ENCODE data around the gene RSAD2.
"Not testable (repeated sequence)": the region's sequence is repeated elsewhere in the genome, so short reads cannot be mapped to it uniquely, and the experiment has no call there.

Gene RSAD2

DNA sequence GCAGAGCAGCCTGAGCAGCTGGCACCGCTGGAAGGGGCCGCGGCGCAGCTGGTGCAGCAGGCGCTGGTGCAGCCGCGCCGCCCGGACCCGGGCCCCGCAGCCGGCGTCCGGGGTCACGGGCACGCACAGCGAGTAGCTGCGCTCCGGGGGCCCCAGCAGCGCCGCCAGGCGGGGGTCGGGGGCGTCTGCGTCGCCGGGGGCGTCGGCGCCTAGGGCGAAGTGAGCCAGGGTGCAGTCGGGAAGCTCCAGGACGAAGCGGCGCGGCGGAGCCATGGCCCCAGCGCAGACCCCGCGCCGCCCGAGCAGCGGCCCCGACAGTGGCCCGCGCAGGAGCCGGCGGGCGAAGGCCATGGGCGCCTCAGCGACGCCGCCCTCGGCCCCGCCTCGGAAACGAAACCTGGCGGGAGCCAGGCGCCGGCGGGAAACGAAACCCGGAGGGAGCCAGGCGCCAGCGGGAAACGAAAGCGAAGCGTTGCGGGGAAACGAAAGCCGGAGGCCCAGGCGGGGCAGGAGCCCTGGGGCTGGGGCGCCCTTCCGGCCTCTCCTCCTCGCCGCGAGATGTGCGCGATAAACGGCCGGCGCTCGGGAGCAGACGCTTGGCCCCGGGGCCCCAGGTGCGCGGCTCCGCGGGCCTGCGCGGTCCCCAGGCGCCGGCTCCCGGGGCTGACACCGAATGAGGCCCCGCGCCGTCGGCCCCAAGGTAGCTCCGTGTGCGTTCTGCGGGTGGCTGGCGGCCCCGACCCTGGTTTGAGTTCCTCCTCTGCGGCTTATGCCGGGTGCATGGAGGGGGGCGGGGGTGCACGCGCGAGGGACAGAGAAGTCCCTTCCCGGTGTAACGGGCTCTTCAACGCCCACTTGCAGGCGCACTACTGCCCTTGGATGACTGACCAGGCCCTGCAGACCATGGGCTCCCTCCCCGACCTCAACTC, 12.0 kb upstream of the RSAD2 start, which contains the start of gene CMPK2:
TSS of gene CMPK2 (minus strand) at position 562 of the 929 bp plus-strand sequence. CDS start at position 351, 211 bp downstream.
- DNase-seq, result peak; percentile 70

DNA sequence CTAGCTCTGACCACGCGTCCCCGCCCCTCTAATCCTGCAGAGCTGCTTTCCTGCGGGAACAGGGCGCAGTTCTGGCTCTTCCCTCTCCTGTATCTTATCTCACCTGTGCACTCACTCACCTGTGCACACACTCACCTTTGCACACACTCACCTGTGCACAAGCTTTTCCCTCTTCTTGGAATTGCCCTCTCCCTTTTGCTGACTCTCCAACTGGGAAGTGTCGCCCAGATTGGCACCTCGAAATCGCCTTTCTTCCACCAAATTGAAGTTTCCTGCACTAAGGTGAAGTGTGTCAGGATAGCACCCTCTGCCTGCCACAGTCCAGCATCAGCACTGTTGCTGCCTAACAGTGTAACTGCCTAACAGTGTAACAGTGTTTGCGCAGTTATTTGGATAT, 11.3 kb upstream of the RSAD2 start:
- DNase-seq, result peak; percentile 50

- no peak for DNase-seq
These were observed 10.6 kb upstream of the RSAD2 start for GRCh38 chr2:6866982-6867381.

DNA sequence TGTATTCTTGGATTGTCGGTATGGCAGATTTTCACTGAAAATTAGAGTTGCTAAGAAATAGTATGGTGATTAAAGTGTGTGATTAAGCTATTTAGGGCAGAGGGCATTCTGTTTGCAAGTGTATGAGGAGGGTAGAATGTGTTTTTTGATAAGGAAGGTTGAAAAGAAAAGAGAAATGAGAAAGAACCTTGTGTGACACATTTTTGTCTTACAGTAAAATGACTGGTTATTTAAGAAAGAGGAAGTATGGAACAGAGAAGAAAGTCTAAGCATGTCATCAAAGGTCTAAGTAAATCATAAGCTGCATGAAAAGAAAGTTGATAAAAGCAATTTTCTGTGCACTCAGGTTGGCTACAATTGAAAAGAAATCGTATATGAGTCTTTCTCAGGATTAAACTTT, 5.2 kb upstream of the RSAD2 start:
- no peak for DNase-seq

- no peak for DNase-seq
These were observed 3.5 kb upstream of the RSAD2 start for GRCh38 chr2:6874032-6874431.

GRCh38 chr2:6876309-6876708, 1.3 kb upstream of the RSAD2 start:
- DNase-seq, result no peak

- DNase-seq, result no peak
These were observed 972 bp downstream of the RSAD2 start for GRCh38 chr2:6878549-6878948.

DNA sequence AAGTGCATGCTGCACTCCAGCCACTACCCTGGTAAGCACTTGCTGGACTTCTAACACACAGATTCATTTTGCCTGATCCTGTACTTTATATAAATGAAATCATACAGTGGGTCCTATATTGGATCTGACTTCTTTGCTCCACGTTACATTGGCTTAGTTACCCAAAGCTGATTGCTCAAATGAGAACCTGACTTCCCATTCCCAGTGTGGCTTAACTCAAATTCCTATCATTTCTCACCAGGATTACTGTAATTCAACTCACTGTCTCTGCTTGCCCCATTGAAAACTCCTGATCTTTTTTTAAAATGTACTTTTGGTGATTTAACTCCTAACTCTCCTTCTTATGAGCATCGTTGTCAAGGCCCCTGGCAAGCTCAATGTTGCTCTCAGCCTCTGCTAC, 1.4 kb downstream of the RSAD2 start:
- DNase-seq, result peak; percentile 29

GRCh38 chr2:6880200-6880733, 2.7 kb downstream of the RSAD2 start:
- DNase-seq, result peak; percentile 13

GRCh38 chr2:6881046-6881445, 3.5 kb downstream of the RSAD2 start:
- DNase-seq, result no peak

DNA sequence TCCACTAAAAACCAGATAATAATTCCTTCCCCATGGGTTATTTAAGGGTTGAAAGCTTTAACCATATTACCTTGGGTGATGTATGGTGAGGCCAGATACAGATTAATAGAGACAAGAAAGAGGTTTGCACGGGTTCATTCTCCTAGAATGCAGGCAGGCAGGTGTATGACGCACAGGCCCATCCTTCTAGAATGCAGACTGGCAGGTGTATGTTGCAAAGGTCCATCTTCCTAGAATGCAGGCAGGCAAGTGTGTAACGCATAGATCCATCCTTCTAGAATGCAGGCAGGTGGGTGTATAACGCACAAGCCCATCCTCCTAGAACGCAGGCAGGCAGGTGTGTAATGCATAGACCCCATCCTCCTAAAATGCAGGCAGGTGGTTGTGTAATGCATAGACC, 3.9 kb downstream of the RSAD2 start:
- no peak for DNase-seq

DNA sequence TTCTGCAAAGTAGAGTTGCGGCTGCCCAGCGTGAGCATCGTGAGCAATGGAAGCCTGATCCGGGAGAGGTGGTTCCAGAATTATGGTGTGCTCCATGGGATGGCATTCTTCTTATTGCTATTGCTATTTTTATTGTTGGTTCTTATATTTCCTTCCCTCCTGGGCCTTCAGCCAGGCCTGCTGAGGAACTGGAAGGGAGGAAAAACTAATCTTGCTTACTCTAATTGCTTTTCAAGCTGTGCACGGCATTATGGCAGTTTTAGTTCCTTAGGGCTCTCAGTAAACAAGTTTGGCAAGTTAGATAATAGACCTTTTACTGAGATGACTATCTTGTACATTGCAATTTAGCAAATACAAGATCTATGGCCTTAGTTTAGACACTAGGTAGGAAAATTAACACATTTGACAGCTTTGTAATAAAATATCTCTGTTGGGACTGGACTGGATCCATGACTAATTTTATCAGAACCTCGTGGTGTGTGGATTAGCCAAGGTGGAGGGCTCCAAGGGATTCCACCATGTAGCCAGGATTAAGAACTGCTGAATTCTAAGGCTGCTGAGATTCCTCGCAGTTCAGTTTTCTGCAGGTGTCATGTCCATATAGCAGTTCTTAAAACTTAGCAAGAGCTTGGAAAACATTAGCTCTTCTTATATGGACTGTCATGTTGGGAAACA, 6.0 kb downstream of the RSAD2 start:
- DNase-seq, result no peak

- no peak for DNase-seq
These were observed 8.0 kb downstream of the RSAD2 start for GRCh38 chr2:6885551-6885950.

DNA sequence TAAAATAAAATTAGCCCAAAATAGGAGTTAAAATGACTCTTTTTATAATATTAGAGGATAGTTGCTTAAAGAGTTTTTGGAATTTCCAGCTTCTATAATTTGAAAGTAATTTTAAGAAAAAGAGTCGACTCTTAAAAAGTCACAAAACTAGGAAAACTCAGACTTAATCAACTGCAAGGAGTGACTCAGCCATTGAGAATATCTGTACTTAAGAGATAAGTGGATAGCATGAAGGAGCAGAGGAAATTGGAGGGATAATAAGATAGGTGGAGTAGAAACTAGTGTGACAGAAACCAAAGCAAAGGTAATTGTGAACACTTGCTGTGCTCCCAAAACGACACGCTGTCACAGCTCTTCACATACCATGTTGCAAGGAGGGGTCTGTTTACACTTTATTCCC, 8.4 kb downstream of the RSAD2 start:
- DNase-seq, result no peak

DNA sequence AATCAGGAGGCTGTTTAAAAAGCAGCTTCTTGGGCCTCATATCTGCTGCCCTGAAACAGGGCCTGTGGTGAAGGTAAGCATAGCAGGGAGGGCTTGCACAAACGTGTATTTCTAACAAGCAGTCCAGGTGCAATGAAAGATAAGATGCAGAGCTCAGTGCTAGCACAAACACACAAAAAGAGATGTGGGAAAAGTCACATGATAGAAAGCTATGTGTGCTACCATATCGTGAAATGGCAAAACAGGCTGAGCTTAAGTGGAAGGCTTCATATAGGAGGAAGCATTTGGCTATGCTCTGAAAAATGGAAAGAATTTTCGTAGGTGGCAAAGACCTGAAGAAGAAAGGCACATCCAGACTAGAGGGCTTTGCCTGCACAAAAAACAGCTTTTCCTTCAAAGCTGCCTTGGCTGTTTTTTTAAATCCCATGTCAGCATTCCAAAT, 10.2 kb downstream of the RSAD2 start:
- no peak for DNase-seq

DNA sequence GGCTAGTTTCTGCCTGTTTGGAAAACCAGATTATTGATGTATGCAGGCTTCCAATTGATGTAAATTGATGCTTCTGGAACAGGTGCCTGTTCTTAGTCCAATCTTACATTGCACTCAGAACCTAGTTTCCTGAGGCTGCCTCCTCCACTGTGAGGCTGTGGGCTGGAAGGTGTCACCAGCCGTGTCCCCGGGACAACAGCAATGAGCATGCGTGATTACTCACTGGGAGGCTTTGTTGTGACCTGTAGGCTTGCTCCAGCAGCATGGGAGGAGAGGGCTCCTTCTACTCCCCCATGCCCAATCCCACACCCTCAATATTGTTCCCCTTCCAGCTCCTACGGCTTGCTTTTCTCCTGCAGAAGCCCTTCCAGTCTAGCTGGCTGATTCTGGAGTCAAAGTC, 11.1 kb downstream of the RSAD2 start:
- DNase-seq, result no peak

- no peak for DNase-seq
These were observed 16.4 kb downstream of the RSAD2 start for GRCh38 chr2:6893876-6894482.

- peak; percentile 16 for DNase-seq
These were observed 19.6 kb downstream of the RSAD2 start for GRCh38 chr2:6896930-6897759.

GRCh38 chr2:6902581-6902980, 25.0 kb downstream of the RSAD2 start:
- DNase-seq, result not testable (repeated sequence)

- DNase-seq, result no peak
These were observed 28.1 kb downstream of the RSAD2 start for GRCh38 chr2:6905668-6906067.

- no peak for DNase-seq
These were observed 28.7 kb downstream of the RSAD2 start for GRCh38 chr2:6906165-6906741.

- DNase-seq, result no peak
These were observed 30.7 kb downstream of the RSAD2 start for GRCh38 chr2:6908291-6908690.
